Measurements from ENCODE around the gene NFIA.

The NFIA gene

GRCh38 chr1:61273167-61273705 is 190.9 kb downstream of the NFIA start:
- no peak overlapping the region for H4K8ac ChIP-seq (ENCODE audit: low read depth, low read length)
- no peak overlapping the region for H2BK15ac ChIP-seq (ENCODE audit: low read length)
- no peaks in the 10 kb centered on the region for H3K9me3 ChIP-seq (replicated peaks in 1 of 2; ENCODE audit: control insufficient read depth in 2 of 2, insufficient read depth in 1 of 2, low read depth in 1 of 2, low read length in 2 of 2)
- H3K18ac ChIP-seq (ENCODE audit: low read length), result no peak overlapping the region
- no peak overlapping the region for H3K4me2 ChIP-seq (ENCODE audit: insufficient read depth, low read length, poor library complexity, severe bottlenecking)
- H4K91ac ChIP-seq (ENCODE audit: low read depth, low read length, poor library complexity), result no peak overlapping the region
- peaks cover 0 to 4% of the 10 kb centered on the region in 2 donors for H3K4me1 ChIP-seq (ENCODE audit: control insufficient read depth in 2 of 2, insufficient read depth in 1 of 2, low read depth in 1 of 2, low read length in 2 of 2)
- no CpG with 5 or more reads among the region's 4 CpGs for WGBS, 2 donors (ENCODE audit: extremely low coverage in 2 of 2, insufficient read length in 2 of 2, insufficient replicate concordance in 1 of 2)
- no peak overlapping the region for H3K27ac ChIP-seq (replicated peaks; ENCODE audit: low read length)
- H3K79me1 ChIP-seq (ENCODE audit: low read depth, low read length), result no peaks in the 10 kb centered on the region
- H2BK12ac ChIP-seq (ENCODE audit: low read length), result no peak overlapping the region
- no peak overlapping the region for H3K4ac ChIP-seq (ENCODE audit: low read length)
- H3K4me3 ChIP-seq (ENCODE audit: low read length in 2 of 2), result no peak overlapping the region
- no peak for DNase-seq (ENCODE audit: low spot score)
- H2AK5ac ChIP-seq (ENCODE audit: low read depth, low read length), result no peak overlapping the region
- H3K9ac ChIP-seq (ENCODE audit: low read depth, low read length, poor library complexity), result no peak overlapping the region
- H2BK120ac ChIP-seq (ENCODE audit: low read depth, low read length), result no peak overlapping the region
- H2AFZ ChIP-seq (ENCODE audit: low read length), result no peak overlapping the region
- no peak overlapping the region for H3K14ac ChIP-seq (ENCODE audit: low read length)
- H2BK5ac ChIP-seq (ENCODE audit: low read length), result no peak overlapping the region
- H3K36me3 ChIP-seq (replicated peaks in 1 of 2; ENCODE audit: control insufficient read depth in 2 of 2, insufficient read depth in 2 of 2, low read length in 2 of 2), result no peaks in the 10 kb centered on the region
- H3K23ac ChIP-seq (ENCODE audit: low read depth, low read length, poor library complexity), result no peak overlapping the region
- H3K27me3 ChIP-seq (ENCODE audit: control insufficient read depth in 3 of 3, insufficient read depth in 3 of 3, low read depth in 1 of 3, low read length in 3 of 3), result no peaks in the 10 kb centered on the region

GRCh38 chr1:61273861-61274260 is 191.5 kb downstream of the NFIA start:
- no peak overlapping the region for H3K4ac ChIP-seq (ENCODE audit: low read length)
- H3K9me3 ChIP-seq (replicated peaks in 1 of 2; ENCODE audit: control insufficient read depth in 2 of 2, insufficient read depth in 1 of 2, low read depth in 1 of 2, low read length in 2 of 2), result no peaks in the 10 kb centered on the region
- H3K14ac ChIP-seq (ENCODE audit: low read length), result no peak overlapping the region
- DNase-seq (ENCODE audit: low spot score), result no peak
- no peak overlapping the region for H3K9ac ChIP-seq (ENCODE audit: low read depth, low read length, poor library complexity)
- H3K36me3 ChIP-seq (replicated peaks in 1 of 2; ENCODE audit: control insufficient read depth in 2 of 2, insufficient read depth in 2 of 2, low read length in 2 of 2), result no peaks in the 10 kb centered on the region
- H2BK5ac ChIP-seq (ENCODE audit: low read length), result no peak overlapping the region
- no peak overlapping the region for H3K18ac ChIP-seq (ENCODE audit: low read length)
- H2AK5ac ChIP-seq (ENCODE audit: low read depth, low read length), result no peak overlapping the region
- no peaks in the 10 kb centered on the region for H3K27me3 ChIP-seq (ENCODE audit: control insufficient read depth in 3 of 3, insufficient read depth in 3 of 3, low read depth in 1 of 3, low read length in 3 of 3)
- H3K4me3 ChIP-seq (ENCODE audit: low read length in 2 of 2), result no peak overlapping the region
- no peak overlapping the region for H3K27ac ChIP-seq (replicated peaks; ENCODE audit: low read length)
- no peak overlapping the region for H2BK12ac ChIP-seq (ENCODE audit: low read length)
- H3K4me2 ChIP-seq (ENCODE audit: insufficient read depth, low read length, poor library complexity, severe bottlenecking), result no peak overlapping the region
- no peak overlapping the region for H2BK120ac ChIP-seq (ENCODE audit: low read depth, low read length)
- no CpG with 5 or more reads among the region's 5 CpGs for WGBS, 2 donors (ENCODE audit: extremely low coverage in 2 of 2, insufficient read length in 2 of 2, insufficient replicate concordance in 1 of 2)
- no peak overlapping the region for H4K91ac ChIP-seq (ENCODE audit: low read depth, low read length, poor library complexity)
- peaks cover 0 to under 1% of the 10 kb centered on the region in 2 donors for H3K4me1 ChIP-seq (ENCODE audit: control insufficient read depth in 2 of 2, insufficient read depth in 1 of 2, low read depth in 1 of 2, low read length in 2 of 2)
- H4K8ac ChIP-seq (ENCODE audit: low read depth, low read length), result no peak overlapping the region
- H3K79me1 ChIP-seq (ENCODE audit: low read depth, low read length), result no peaks in the 10 kb centered on the region
- H3K23ac ChIP-seq (ENCODE audit: low read depth, low read length, poor library complexity), result no peak overlapping the region
- no peak overlapping the region for H2BK15ac ChIP-seq (ENCODE audit: low read length)
- H2AFZ ChIP-seq (ENCODE audit: low read length), result no peak overlapping the region

GRCh38 chr1:61274939-61275338 is 192.6 kb downstream of the NFIA start:
- no peak overlapping the region for H3K4me3 ChIP-seq (ENCODE audit: low read length in 2 of 2)
- WGBS, 2 donors (ENCODE audit: extremely low coverage in 2 of 2, insufficient read length in 2 of 2, insufficient replicate concordance in 1 of 2), result no CpG with 5 or more reads among the region's 7 CpGs

GRCh38 chr1:61276246-61276645 is 193.9 kb downstream of the NFIA start:
- H2BK12ac ChIP-seq (ENCODE audit: low read length), result no peak overlapping the region
- no peak for DNase-seq (ENCODE audit: low spot score)
- H2BK15ac ChIP-seq (ENCODE audit: low read length), result no peak overlapping the region
- WGBS, 2 donors (ENCODE audit: extremely low coverage in 2 of 2, insufficient read length in 2 of 2, insufficient replicate concordance in 1 of 2), result no CpG with 5 or more reads among the region's 3 CpGs
- H2AK5ac ChIP-seq (ENCODE audit: low read depth, low read length), result no peak overlapping the region
- H3K4ac ChIP-seq (ENCODE audit: low read length), result no peak overlapping the region
- no peak overlapping the region for H2BK120ac ChIP-seq (ENCODE audit: low read depth, low read length)
- H3K4me1 ChIP-seq (ENCODE audit: control insufficient read depth in 2 of 2, insufficient read depth in 1 of 2, low read depth in 1 of 2, low read length in 2 of 2), result peaks cover 0 to 1% of the 10 kb centered on the region in 2 donors
- H3K4me2 ChIP-seq (ENCODE audit: insufficient read depth, low read length, poor library complexity, severe bottlenecking), result no peak overlapping the region
- H2BK5ac ChIP-seq (ENCODE audit: low read length), result no peak overlapping the region
- H4K91ac ChIP-seq (ENCODE audit: low read depth, low read length, poor library complexity), result no peak overlapping the region
- no peak overlapping the region for H3K23ac ChIP-seq (ENCODE audit: low read depth, low read length, poor library complexity)
- H3K79me1 ChIP-seq (ENCODE audit: low read depth, low read length), result no peaks in the 10 kb centered on the region
- H4K8ac ChIP-seq (ENCODE audit: low read depth, low read length), result no peak overlapping the region
- H3K27me3 ChIP-seq (ENCODE audit: control insufficient read depth in 3 of 3, insufficient read depth in 3 of 3, low read depth in 1 of 3, low read length in 3 of 3), result no peaks in the 10 kb centered on the region
- H3K36me3 ChIP-seq (replicated peaks in 1 of 2; ENCODE audit: control insufficient read depth in 2 of 2, insufficient read depth in 2 of 2, low read length in 2 of 2), result no peaks in the 10 kb centered on the region
- H3K9me3 ChIP-seq (replicated peaks in 1 of 2; ENCODE audit: control insufficient read depth in 2 of 2, insufficient read depth in 1 of 2, low read depth in 1 of 2, low read length in 2 of 2), result no peaks in the 10 kb centered on the region
- no peak overlapping the region for H3K18ac ChIP-seq (ENCODE audit: low read length)
- H2AFZ ChIP-seq (ENCODE audit: low read length), result no peak overlapping the region
- H3K14ac ChIP-seq (ENCODE audit: low read length), result no peak overlapping the region
- no peak overlapping the region for H3K9ac ChIP-seq (ENCODE audit: low read depth, low read length, poor library complexity)
- H3K4me3 ChIP-seq (ENCODE audit: low read length in 2 of 2), result no peak overlapping the region
- H3K27ac ChIP-seq (replicated peaks; ENCODE audit: low read length), result no peak overlapping the region

More at GRCh38 chr1:61274939-61275338, 192.6 kb downstream of the NFIA start:
- H3K14ac ChIP-seq (ENCODE audit: low read length), result no peak overlapping the region
- no peaks in the 10 kb centered on the region for H3K79me1 ChIP-seq (ENCODE audit: low read depth, low read length)
- no peak overlapping the region for H2AK5ac ChIP-seq (ENCODE audit: low read depth, low read length)
- H3K18ac ChIP-seq (ENCODE audit: low read length), result no peak overlapping the region
- H2BK5ac ChIP-seq (ENCODE audit: low read length), result no peak overlapping the region
- no peak overlapping the region for H3K23ac ChIP-seq (ENCODE audit: low read depth, low read length, poor library complexity)
- H3K4me1 ChIP-seq (ENCODE audit: control insufficient read depth in 2 of 2, insufficient read depth in 1 of 2, low read depth in 1 of 2, low read length in 2 of 2), result peaks cover 0 to 1% of the 10 kb centered on the region in 2 donors
- H3K27ac ChIP-seq (replicated peaks; ENCODE audit: low read length), result no peak overlapping the region
- no peak for DNase-seq (ENCODE audit: low spot score)
- no peak overlapping the region for H2BK120ac ChIP-seq (ENCODE audit: low read depth, low read length)
- no peak overlapping the region for H2BK15ac ChIP-seq (ENCODE audit: low read length)
- H3K27me3 ChIP-seq (ENCODE audit: control insufficient read depth in 3 of 3, insufficient read depth in 3 of 3, low read depth in 1 of 3, low read length in 3 of 3), result no peaks in the 10 kb centered on the region
- H3K36me3 ChIP-seq (replicated peaks in 1 of 2; ENCODE audit: control insufficient read depth in 2 of 2, insufficient read depth in 2 of 2, low read length in 2 of 2), result no peaks in the 10 kb centered on the region
- no peak overlapping the region for H3K4me2 ChIP-seq (ENCODE audit: insufficient read depth, low read length, poor library complexity, severe bottlenecking)
- H4K91ac ChIP-seq (ENCODE audit: low read depth, low read length, poor library complexity), result no peak overlapping the region
- no peak overlapping the region for H2BK12ac ChIP-seq (ENCODE audit: low read length)
- no peak overlapping the region for H2AFZ ChIP-seq (ENCODE audit: low read length)
- H3K9ac ChIP-seq (ENCODE audit: low read depth, low read length, poor library complexity), result no peak overlapping the region
- no peak overlapping the region for H4K8ac ChIP-seq (ENCODE audit: low read depth, low read length)
- H3K9me3 ChIP-seq (replicated peaks in 1 of 2; ENCODE audit: control insufficient read depth in 2 of 2, insufficient read depth in 1 of 2, low read depth in 1 of 2, low read length in 2 of 2), result no peaks in the 10 kb centered on the region
- no peak overlapping the region for H3K4ac ChIP-seq (ENCODE audit: low read length)
